RWPE1 (cell line): ENCODE data around the gene ARHGEF28.

Source experiments
- CTCF ChIA-PET: fragments of 350-600 bp; sonication (Branson Sonifier 250); formaldehyde crosslinking; extraction: SDS; loops from one replicate; lab custom pipeline; 2021; lab: Yijun Ruan, JAX
- POLR2A ChIA-PET: fragments of 400-600 bp; formaldehyde crosslinking; extraction: SDS; loops from one replicate; lab custom pipeline; 2020; ENCODE audit warnings: antibody characterized with exemption; ENCODE audit not compliant: low non-redundant PET; lab: Yijun Ruan, JAX
- DNase-seq: peaks from one replicate; pipeline ENCODE4 v3.0.0; 2012; ENCODE audit warnings: low spot score
- H3K27ac ChIP-seq: fragments of 450-650 bp; 2 replicates; pipeline ENCODE4 v1.5.1; 2017
- CTCF ChIP-seq: fragments of 450-650 bp; conservative IDR thresholded peaks from 2 replicates; pipeline ENCODE4 v1.5.1; 2017; ENCODE audit warnings: low read depth, mild to moderate bottlenecking

The ARHGEF28 gene

GRCh38 chr5:73791389-73791788, 165.4 kb downstream of the ARHGEF28 start:
- ChIA-PET CTCF (interaction anchor here (0.5 to 6.9 kb wide), 5 partner anchors 97 to 547 kb away, joined by 3 to 101 read pairs (median 4); no protein-coding TSS in a partner anchor), POLR2A (interaction anchor here (0.7 kb wide), 1 partner anchor 227 kb away, joined by 3 read pairs; no protein-coding TSS in a partner anchor)
- DNase-seq: no peak
- TF ChIP-seq CTCF: no peak
- no peak overlapping the region for H3K27ac ChIP-seq

- TF ChIP-seq CTCF: peak; percentile 100
- no peak overlapping the region for H3K27ac ChIP-seq
- peak; percentile 80 for DNase-seq
- CTCF ChIA-PET: interaction anchor here (0.5 to 6.9 kb wide), 21 partner anchors 8 to 1867 kb away, joined by 3 to 101 read pairs (median 3); partner anchors contain the start of gene ARHGEF28
- POLR2A ChIA-PET: interaction anchor here (0.5 to 0.6 kb wide), 2 partner anchors 198 to 201 kb away, joined by 3 to 4 read pairs; no protein-coding TSS in a partner anchor
Observed at GRCh38 chr5:73792687-73793320, 166.8 kb downstream of the ARHGEF28 start.

- DNase-seq: no peak
- no peak overlapping the region for H3K27ac ChIP-seq
- CTCF ChIA-PET: interaction anchor here (1.0 to 6.9 kb wide), 4 partner anchors 10 to 203 kb away, joined by 3 to 101 read pairs (median 8); no protein-coding TSS in a partner anchor
- TF ChIP-seq CTCF: no peak
- POLR2A ChIA-PET: no interaction called here
Observed at GRCh38 chr5:73793911-73794310, 167.9 kb downstream of the ARHGEF28 start.

GRCh38 chr5:73796164-73797131, 170.5 kb downstream of the ARHGEF28 start:
- ChIA-PET CTCF (interaction anchor here (0.7 to 6.9 kb wide), 3 partner anchors 10 to 205 kb away, joined by 3 to 101 read pairs (median 3); no protein-coding TSS in a partner anchor), POLR2A (no interaction called here)
- DNase-seq: peak; percentile 78
- no peak for TF ChIP-seq CTCF
- H3K27ac ChIP-seq: peak overlapping the region; percentile 66

- no peak for TF ChIP-seq CTCF
- CTCF ChIA-PET: interaction anchor here (6.9 kb wide), 1 partner anchor 206 kb away, joined by 101 read pairs; no protein-coding TSS in a partner anchor
- no peak for DNase-seq
- no peak overlapping the region for H3K27ac ChIP-seq
- POLR2A ChIA-PET: no interaction called here
Observed at GRCh38 chr5:73797132-73797510, 171.1 kb downstream of the ARHGEF28 start.
